ENCODE data around the gene GPR26. TPM values are rescaled to one million over a fixed set of nuclear protein-coding genes. Genes with fewer than 3 reads are reported as not detected.
A peak's percentile ranks its signal among the peaks of the same experiment; 100 is the strongest.

The GPR26 gene
- total RNA-seq, 1 experiment from 2014 or later, result not detected

GRCh38 chr10:123645615-123646014 is 20.5 kb upstream of the GPR26 start:
- no peak for DNase-seq (ENCODE audit: low read depth)

- DNase-seq (ENCODE audit: low read depth), result no peak
Observed at GRCh38 chr10:123648595-123648994, 17.6 kb upstream of the GPR26 start.

GRCh38 chr10:123649676-123650075 is 16.5 kb upstream of the GPR26 start:
- DNase-seq (ENCODE audit: low read depth), result no peak

- DNase-seq (ENCODE audit: low read depth), result no peak
Observed at GRCh38 chr10:123651421-123652047, 14.6 kb upstream of the GPR26 start.

- peak; percentile 39 for DNase-seq (ENCODE audit: low read depth)
Observed at GRCh38 chr10:123655751-123656150, 10.4 kb upstream of the GPR26 start.

- DNase-seq (ENCODE audit: low read depth), result no peak
Observed at GRCh38 chr10:123663522-123663921, 2.6 kb upstream of the GPR26 start.

GRCh38 chr10:123665491-123666286 is 466 bp upstream of the GPR26 start:
- DNase-seq (ENCODE audit: low read depth), result no peak

GRCh38 chr10:123669886-123670285 is 3.7 kb downstream of the GPR26 start:
- no peak for DNase-seq (ENCODE audit: low read depth)

- DNase-seq (ENCODE audit: low read depth), result no peak
Observed at GRCh38 chr10:123673198-123673597, 7.0 kb downstream of the GPR26 start.

- no peak for DNase-seq (ENCODE audit: low read depth)
Observed at GRCh38 chr10:123674741-123675140, 8.6 kb downstream of the GPR26 start.

GRCh38 chr10:123675811-123676210 is 9.7 kb downstream of the GPR26 start:
- DNase-seq (ENCODE audit: low read depth), result no peak

- no peak for DNase-seq (ENCODE audit: low read depth)
Observed at GRCh38 chr10:123677556-123677955, 11.4 kb downstream of the GPR26 start.

GRCh38 chr10:123678376-123678775 is 12.2 kb downstream of the GPR26 start:
- DNase-seq (ENCODE audit: low read depth), result no peak

GRCh38 chr10:123681285-123681684 is 15.1 kb downstream of the GPR26 start:
- no peak for DNase-seq (ENCODE audit: low read depth)

GRCh38 chr10:123682477-123682876 is 16.3 kb downstream of the GPR26 start:
- DNase-seq (ENCODE audit: low read depth), result no peak

GRCh38 chr10:123683459-123683858 is 17.3 kb downstream of the GPR26 start:
- no peak for DNase-seq (ENCODE audit: low read depth)

GRCh38 chr10:123683865-123684264 is 17.7 kb downstream of the GPR26 start:
- DNase-seq (ENCODE audit: low read depth), result no peak

- DNase-seq (ENCODE audit: low read depth), result no peak
Observed at GRCh38 chr10:123685260-123685659, 19.1 kb downstream of the GPR26 start.

- DNase-seq (ENCODE audit: low read depth), result no peak
Observed at GRCh38 chr10:123687758-123688157, 21.6 kb downstream of the GPR26 start.

- no peak for DNase-seq (ENCODE audit: low read depth)
Observed at GRCh38 chr10:123689880-123690279, 23.7 kb downstream of the GPR26 start.

GRCh38 chr10:123703195-123703790 is 37.1 kb downstream of the GPR26 start:
- DNase-seq (ENCODE audit: low read depth), result no peak

- no peak for DNase-seq (ENCODE audit: low read depth)
Observed at GRCh38 chr10:123704076-123704475, 37.9 kb downstream of the GPR26 start.

GRCh38 chr10:123704812-123705211 is 38.7 kb downstream of the GPR26 start:
- DNase-seq (ENCODE audit: low read depth), result no peak
